Measurements from ENCODE around the gene IDI1.
A peak's percentile ranks its signal among the peaks of the same experiment; 100 is the strongest.

Gene IDI1

DNA sequence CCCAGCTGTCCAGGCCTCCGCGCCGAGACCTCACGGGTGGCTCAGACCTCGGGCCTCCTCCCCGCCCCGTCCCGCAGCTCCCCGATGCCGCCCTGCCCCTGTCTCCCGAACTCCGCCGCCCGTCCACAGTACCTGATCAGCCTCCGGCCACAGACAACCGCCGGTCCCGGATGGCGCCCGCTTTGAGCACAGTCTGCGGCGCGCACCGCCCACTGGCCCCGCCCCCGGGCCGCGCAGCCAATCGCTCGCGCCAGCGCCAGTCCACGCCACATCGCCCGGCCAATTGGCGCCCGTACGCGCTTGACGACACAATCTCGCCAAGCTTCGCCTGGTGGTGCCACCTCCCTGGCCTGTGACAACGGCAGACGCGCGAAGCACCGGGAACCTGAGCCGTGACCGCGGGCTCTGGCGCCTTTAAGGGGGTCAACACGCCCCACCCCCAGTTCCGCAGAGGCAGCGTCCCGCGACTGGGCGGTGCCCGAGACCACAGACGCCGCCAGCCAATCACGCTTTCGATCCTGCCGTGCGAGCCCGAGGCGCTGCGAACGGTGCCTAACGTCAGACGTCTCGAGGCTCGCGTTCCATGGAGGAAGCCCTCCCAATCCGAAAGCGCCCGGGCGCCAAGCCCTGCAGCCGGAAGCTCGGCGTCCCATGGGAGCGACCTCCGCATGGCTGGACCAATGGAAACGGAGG is at the start of gene IDI1:
IDI1 (minus strand) TSS at position 388 of the 693 bp plus-strand sequence; CDS start at position 272, 116 bp downstream.
- H3K4me1 ChIP-seq (ENCODE audit: insufficient read depth, insufficient read length): peaks cover 4% of the 10 kb centered on the region
- no peak for TF ChIP-seq SUZ12 (IDR thresholded peaks at IDR 0.05; ENCODE audit: extremely low read depth, insufficient read depth, insufficient read length)
- TF ChIP-seq ZNF274 (IDR thresholded peaks at IDR 0.05; ENCODE audit: low read depth, low read length): no peak
- no peak for TF ChIP-seq YY1 (IDR thresholded peaks at IDR 0.05; ENCODE audit: insufficient read depth, insufficient read length)

DNA sequence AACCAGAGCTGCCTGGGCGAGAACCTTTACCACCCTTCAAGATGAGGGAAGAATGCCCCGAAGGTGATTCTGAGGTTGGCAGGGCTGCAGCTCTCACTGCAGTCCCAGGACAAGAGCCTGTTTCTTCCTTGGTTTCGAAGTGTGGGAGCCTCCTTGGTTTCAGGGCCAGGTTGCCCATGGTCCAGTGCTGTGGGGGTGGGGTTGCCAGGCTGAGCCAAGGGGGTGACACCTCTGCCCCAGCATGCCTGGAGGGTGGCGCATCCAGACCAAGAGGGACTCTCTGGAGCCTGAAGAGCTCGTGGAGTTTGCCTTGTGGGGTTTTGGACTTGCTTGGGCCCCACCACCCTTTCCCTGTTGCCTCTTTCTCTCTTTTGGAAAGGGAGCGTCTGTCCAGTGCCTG is 48.5 kb upstream of the IDI1 start:
- no peak overlapping the region for H3K4me3 ChIP-seq (ENCODE audit: insufficient read length, low read depth)
- H3K9ac ChIP-seq (ENCODE audit: insufficient read length, low read depth): no peak overlapping the region
- peaks cover 51% of the 10 kb centered on the region for H3K36me3 ChIP-seq (ENCODE audit: insufficient read depth, insufficient read length, low read length)
- H3K4me1 ChIP-seq (ENCODE audit: insufficient read depth, insufficient read length): no peaks in the 10 kb centered on the region
- no peak for DNase-seq (ENCODE audit: low read depth, low spot score)
- H3K27me3 ChIP-seq (ENCODE audit: insufficient read depth, insufficient read length): no peaks in the 10 kb centered on the region
- H3K9me3 ChIP-seq (ENCODE audit: insufficient read depth, low read length): no peaks in the 10 kb centered on the region
- no peak for TF ChIP-seq ZNF274 (IDR thresholded peaks at IDR 0.05; ENCODE audit: low read depth, low read length)
- TF ChIP-seq YY1 (IDR thresholded peaks at IDR 0.05; ENCODE audit: insufficient read depth, insufficient read length): no peak
- TF ChIP-seq SUZ12 (IDR thresholded peaks at IDR 0.05; ENCODE audit: extremely low read depth, insufficient read depth, insufficient read length): no peak

More for the DNA sequence above, at the start of gene IDI1:
- Histone ChIP-seq H3K4me3 (ENCODE audit: insufficient read length, low read depth) (peak within 1 kb of the TSS; percentile 93), H3K9me3 (ENCODE audit: insufficient read depth, low read length) (no peaks in the 10 kb centered on the region), H3K36me3 (ENCODE audit: insufficient read depth, insufficient read length, low read length) (peaks cover 52% of the 10 kb centered on the region), H3K9ac (ENCODE audit: insufficient read length, low read depth) (peak within 1 kb of the TSS; percentile 94), H3K27me3 (ENCODE audit: insufficient read depth, insufficient read length) (no peaks in the 10 kb centered on the region)
- DNase-seq (ENCODE audit: low read depth, low spot score): peak; percentile 91

DNA sequence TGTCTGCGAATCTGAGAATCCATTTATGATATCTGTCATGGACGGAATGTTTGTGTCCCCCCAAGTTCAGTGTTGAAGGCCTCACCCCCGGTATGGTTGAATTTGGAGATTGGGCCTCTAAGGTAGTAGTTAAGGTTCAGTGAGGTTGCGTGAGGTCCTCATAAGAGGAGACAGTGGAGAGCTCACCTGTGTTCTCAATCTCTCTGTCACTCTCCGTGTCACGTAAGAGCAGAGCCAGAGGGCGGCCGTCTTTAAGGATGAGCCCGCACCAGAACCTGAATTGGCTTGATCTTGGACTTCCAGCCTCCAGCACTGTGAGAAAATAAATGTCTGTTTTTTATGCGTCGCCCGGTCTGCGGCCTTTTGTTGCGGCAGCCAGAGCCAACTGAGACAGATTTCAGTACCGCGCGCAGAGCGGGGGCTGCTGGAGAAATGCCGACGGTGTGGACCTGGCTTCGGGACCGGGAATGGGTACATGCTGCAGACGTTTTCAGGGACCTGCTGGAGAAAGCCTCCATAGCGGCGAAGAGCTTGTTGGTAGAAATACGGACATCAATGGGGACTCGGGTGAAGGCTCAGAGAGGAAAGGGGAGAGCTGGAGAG is 47.5 kb upstream of the IDI1 start:
- Histone ChIP-seq H3K9ac (ENCODE audit: insufficient read length, low read depth) (no peak overlapping the region), H3K27me3 (ENCODE audit: insufficient read depth, insufficient read length) (no peaks in the 10 kb centered on the region), H3K4me3 (ENCODE audit: insufficient read length, low read depth) (no peak overlapping the region), H3K4me1 (ENCODE audit: insufficient read depth, insufficient read length) (no peaks in the 10 kb centered on the region), H3K9me3 (ENCODE audit: insufficient read depth, low read length) (no peaks in the 10 kb centered on the region), H3K36me3 (ENCODE audit: insufficient read depth, insufficient read length, low read length) (peaks cover 43% of the 10 kb centered on the region)
- TF ChIP-seq ZNF274 (IDR thresholded peaks at IDR 0.05; ENCODE audit: low read depth, low read length) (no peak), YY1 (IDR thresholded peaks at IDR 0.05; ENCODE audit: insufficient read depth, insufficient read length) (no peak), SUZ12 (IDR thresholded peaks at IDR 0.05; ENCODE audit: extremely low read depth, insufficient read depth, insufficient read length) (no peak)
- no peak for DNase-seq (ENCODE audit: low read depth, low spot score)

DNA sequence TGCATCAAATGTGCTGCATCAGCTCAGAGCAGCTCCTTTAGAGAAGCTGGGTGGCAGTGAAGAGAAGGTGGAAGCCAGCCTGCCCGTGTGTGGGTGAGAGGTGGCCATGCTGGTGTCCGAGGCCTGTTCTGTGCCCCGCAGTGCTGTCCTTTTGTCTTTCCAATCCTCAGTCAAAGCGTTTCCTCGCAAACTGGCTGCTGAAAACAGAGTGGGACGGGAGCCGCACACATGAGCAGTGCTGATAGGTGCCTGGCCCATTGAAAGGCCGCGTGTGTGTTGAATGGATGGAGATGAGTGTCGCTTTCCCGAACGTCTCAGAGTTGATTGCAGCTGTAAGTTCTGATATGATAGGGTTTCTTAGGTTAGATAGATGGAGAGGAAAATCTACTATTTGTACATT is 46.6 kb upstream of the IDI1 start:
- no peaks in the 10 kb centered on the region for H3K27me3 ChIP-seq (ENCODE audit: insufficient read depth, insufficient read length)
- DNase-seq (ENCODE audit: low read depth, low spot score): no peak
- H3K9me3 ChIP-seq (ENCODE audit: insufficient read depth, low read length): no peaks in the 10 kb centered on the region
- H3K4me1 ChIP-seq (ENCODE audit: insufficient read depth, insufficient read length): no peaks in the 10 kb centered on the region
- H3K36me3 ChIP-seq (ENCODE audit: insufficient read depth, insufficient read length, low read length): peaks cover 50% of the 10 kb centered on the region
- no peak overlapping the region for H3K4me3 ChIP-seq (ENCODE audit: insufficient read length, low read depth)
- TF ChIP-seq YY1 (IDR thresholded peaks at IDR 0.05; ENCODE audit: insufficient read depth, insufficient read length): no peak
- TF ChIP-seq ZNF274 (IDR thresholded peaks at IDR 0.05; ENCODE audit: low read depth, low read length): no peak
- TF ChIP-seq SUZ12 (IDR thresholded peaks at IDR 0.05; ENCODE audit: extremely low read depth, insufficient read depth, insufficient read length): no peak
- H3K9ac ChIP-seq (ENCODE audit: insufficient read length, low read depth): no peak overlapping the region

DNA sequence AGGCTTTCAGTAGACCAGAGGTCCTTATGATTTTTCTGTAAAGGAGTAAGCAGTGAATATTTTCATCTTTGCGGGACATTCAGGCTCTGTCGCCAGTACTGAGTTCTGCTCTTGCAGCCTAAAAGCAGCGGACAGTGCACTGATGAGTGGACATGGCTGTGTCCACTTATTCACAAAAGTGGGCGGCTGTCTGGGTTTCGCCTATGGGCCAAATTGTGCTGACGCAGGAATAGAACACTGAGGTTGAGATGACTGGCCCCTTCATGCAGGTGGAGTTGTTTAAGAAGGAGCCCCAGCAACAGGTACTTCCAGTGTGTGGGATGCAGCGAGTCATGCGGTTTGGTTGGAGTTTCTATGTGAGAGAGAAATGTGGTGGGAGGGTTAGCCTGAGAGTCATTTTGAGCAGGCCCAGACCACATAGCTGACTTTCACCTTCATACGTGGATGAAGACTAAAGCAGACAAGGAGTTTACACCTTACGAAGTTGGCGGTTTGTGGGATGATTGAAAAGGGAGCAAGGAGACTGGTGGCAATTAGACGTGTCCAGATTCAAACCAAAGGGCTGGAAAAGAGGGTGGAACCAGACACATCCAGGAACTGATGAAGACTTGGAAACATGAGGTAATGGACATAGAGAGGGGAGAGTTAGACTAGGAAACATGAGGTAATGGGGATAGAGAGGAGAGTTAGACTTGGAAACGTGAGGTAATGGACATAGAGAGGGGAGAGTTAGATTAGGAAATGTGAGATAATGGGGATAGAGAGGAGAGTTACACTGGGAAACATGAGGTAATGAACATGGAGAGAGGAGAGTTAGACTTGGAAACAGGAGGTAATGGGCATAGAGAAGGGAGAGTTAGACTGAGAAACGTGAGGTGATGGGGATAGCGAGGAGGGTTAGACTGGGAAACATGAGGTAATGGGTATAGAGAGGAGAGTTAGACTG is 45.5 kb upstream of the IDI1 start:
- DNase-seq (ENCODE audit: low read depth, low spot score): no peak
- TF ChIP-seq YY1 (IDR thresholded peaks at IDR 0.05; ENCODE audit: insufficient read depth, insufficient read length): no peak
- TF ChIP-seq ZNF274 (IDR thresholded peaks at IDR 0.05; ENCODE audit: low read depth, low read length): no peak
- no peak for TF ChIP-seq SUZ12 (IDR thresholded peaks at IDR 0.05; ENCODE audit: extremely low read depth, insufficient read depth, insufficient read length)
- Histone ChIP-seq H3K9ac (ENCODE audit: insufficient read length, low read depth) (no peak overlapping the region), H3K4me1 (ENCODE audit: insufficient read depth, insufficient read length) (no peaks in the 10 kb centered on the region), H3K36me3 (ENCODE audit: insufficient read depth, insufficient read length, low read length) (peaks cover 57% of the 10 kb centered on the region), H3K27me3 (ENCODE audit: insufficient read depth, insufficient read length) (no peaks in the 10 kb centered on the region), H3K9me3 (ENCODE audit: insufficient read depth, low read length) (no peaks in the 10 kb centered on the region), H3K4me3 (ENCODE audit: insufficient read length, low read depth) (no peak overlapping the region)

DNA sequence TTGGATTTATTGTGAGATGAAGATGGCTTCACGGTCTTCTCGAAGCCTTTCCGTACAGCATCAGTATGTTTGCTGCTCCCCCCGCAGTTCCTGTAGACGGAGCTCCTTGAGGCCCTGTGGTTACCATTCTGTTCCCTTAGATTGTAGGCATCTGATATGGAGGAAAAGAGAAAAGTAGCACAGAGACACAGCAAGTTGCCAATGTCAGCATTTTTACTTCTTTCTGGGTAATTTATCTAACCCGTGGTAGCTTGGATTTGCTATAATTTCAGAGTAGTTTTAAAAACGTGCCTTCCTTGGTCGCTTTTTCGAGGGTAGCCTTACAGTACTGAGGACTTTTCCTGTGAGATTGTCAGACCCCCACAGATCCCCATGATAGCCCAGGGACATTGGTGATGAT is 44.8 kb upstream of the IDI1 start:
- no peaks in the 10 kb centered on the region for H3K9me3 ChIP-seq (ENCODE audit: insufficient read depth, low read length)
- peaks cover 55% of the 10 kb centered on the region for H3K36me3 ChIP-seq (ENCODE audit: insufficient read depth, insufficient read length, low read length)
- DNase-seq (ENCODE audit: low read depth, low spot score): no peak
- no peak overlapping the region for H3K9ac ChIP-seq (ENCODE audit: insufficient read length, low read depth)
- no peak overlapping the region for H3K4me3 ChIP-seq (ENCODE audit: insufficient read length, low read depth)
- H3K4me1 ChIP-seq (ENCODE audit: insufficient read depth, insufficient read length): no peaks in the 10 kb centered on the region
- no peaks in the 10 kb centered on the region for H3K27me3 ChIP-seq (ENCODE audit: insufficient read depth, insufficient read length)
- TF ChIP-seq SUZ12 (IDR thresholded peaks at IDR 0.05; ENCODE audit: extremely low read depth, insufficient read depth, insufficient read length) (no peak), ZNF274 (IDR thresholded peaks at IDR 0.05; ENCODE audit: low read depth, low read length) (no peak), YY1 (IDR thresholded peaks at IDR 0.05; ENCODE audit: insufficient read depth, insufficient read length) (no peak)
